Measurements from ENCODE around the gene SMPDL3B. TPM values are rescaled to one million over a fixed set of nuclear protein-coding genes. Genes with fewer than 3 reads are reported as not detected.

SMPDL3B gene
- total RNA-seq, 1 experiment from 2014 or later = 51.3 TPM

- Mint-ChIP-seq H3K4me3 (no peak overlapping the region), H3K27ac (no peak overlapping the region), H3K9me3 (no peaks in the 10 kb centered on the region), H3K27me3 (ENCODE audit: low read depth) (no peaks in the 10 kb centered on the region; the same call in 1 of the 2 replicates), H3K36me3 (ENCODE audit: insufficient read depth in 1 of 3, low read depth in 3 of 3) (peaks cover 25 to 86% (median 66%) of the 10 kb centered on the region in 3 experiments; a peak in 6 of 7 replicates), H3K4me1 (no peaks in the 10 kb centered on the region)
- H3K14ac ChIP-seq (ENCODE audit: insufficient read depth, low read length) = no peak overlapping the region
- no peak overlapping the region for H3K23ac ChIP-seq (ENCODE audit: insufficient read length, low read depth, low read length)
- no peaks in the 10 kb centered on the region for H3K23me2 ChIP-seq (ENCODE audit: insufficient read length, low read depth, low read length, poor library complexity, severe bottlenecking)
- H4K8ac ChIP-seq (replicated peaks; ENCODE audit: insufficient read length, low read depth, low read length) = no peak overlapping the region
- no peak overlapping the region for H3K27ac ChIP-seq (ENCODE audit: insufficient read length, low read depth, low read length)
- H3K79me2 ChIP-seq (ENCODE audit: insufficient read depth, low read length) = no peaks in the 10 kb centered on the region
- DNase-seq = no peak
- H3K27me3 ChIP-seq (ENCODE audit: insufficient read depth, low read length) = no peaks in the 10 kb centered on the region
- no peak overlapping the region for H3K56ac ChIP-seq (ENCODE audit: insufficient read length, low read depth, low read length)
- no peak overlapping the region for H2AK5ac ChIP-seq (ENCODE audit: insufficient read length, low read length)
- no peak overlapping the region for H3K4ac ChIP-seq (ENCODE audit: low read depth, low read length)
- H3K9me3 ChIP-seq (ENCODE audit: control insufficient read depth, low read depth, low read length) = no peaks in the 10 kb centered on the region
- no peak overlapping the region for H2BK12ac ChIP-seq (ENCODE audit: insufficient read length, low read depth, low read length)
- no peak overlapping the region for H3K9ac ChIP-seq (ENCODE audit: extremely low read depth, insufficient read length, low read length)
- H3T11ph ChIP-seq (ENCODE audit: low read length) = no peak overlapping the region
- H2AFZ ChIP-seq (ENCODE audit: low read length) = no peak overlapping the region
- H3K18ac ChIP-seq (ENCODE audit: insufficient read length, low read depth, low read length) = no peak overlapping the region
- H2BK120ac ChIP-seq (ENCODE audit: low read depth, low read length, poor library complexity, severe bottlenecking) = no peak overlapping the region
- no peak overlapping the region for H4K5ac ChIP-seq (ENCODE audit: insufficient read length, low read depth, low read length)
- no peak overlapping the region for H2BK20ac ChIP-seq (ENCODE audit: low read depth, low read length, poor library complexity, severe bottlenecking)
- no peak; the same call in 2 of the 3 replicates for TF ChIP-seq CTCF (conservative IDR thresholded peaks at IDR 0.05)
- no peak overlapping the region for H2BK5ac ChIP-seq (ENCODE audit: insufficient read length, low read length)
- no peak overlapping the region for H3K4me2 ChIP-seq (ENCODE audit: insufficient read depth, insufficient read length, low read length)
- H3K4me1 ChIP-seq (ENCODE audit: insufficient read depth, low read length) = no peaks in the 10 kb centered on the region
- H3K79me1 ChIP-seq (ENCODE audit: insufficient read depth, low read depth, low read length, poor library complexity, severe bottlenecking) = no peaks in the 10 kb centered on the region
- no peaks in the 10 kb centered on the region for H4K20me1 ChIP-seq (ENCODE audit: control insufficient read depth, insufficient read depth, insufficient read length)
- no peak overlapping the region for H2BK15ac ChIP-seq (ENCODE audit: low read depth, low read length)
- no CpG with 5 or more reads among the region's 7 CpGs for WGBS (ENCODE audit: extremely low coverage, insufficient read length, low lambda C conversion rate)
- H4K91ac ChIP-seq (ENCODE audit: insufficient read length, low read depth, low read length) = no peak overlapping the region
These were observed 43.5 kb upstream of the SMPDL3B start for GRCh38 chr1:27891196-27891889.
